ENCODE measurements around the gene CDA. TPM values are rescaled to one million over a fixed set of nuclear protein-coding genes. Genes with fewer than 3 reads are reported as not detected.

Gene CDA
- total and polyA plus RNA-seq, 9 of the 15 experiments (the other 6 are each of a cell fraction or from before 2014, with no cell fraction given): not detected

- TF ChIP-seq RREB1 (CRISPR knock-in tag; IDR thresholded peaks at IDR 0.05) (peak; percentile 76; the same call in 1 of the 2 replicates), ZNF253 (CRISPR knock-in tag; conservative IDR thresholded peaks at IDR 0.05) (no peak), SMARCC2 (IDR thresholded peaks at IDR 0.05; ENCODE audit: low read depth) (no peak), DPF2 (IDR thresholded peaks at IDR 0.05) (no peak), FOXP4 (CRISPR knock-in tag; IDR thresholded peaks at IDR 0.05; ENCODE audit: borderline replicate concordance) (peak; percentile 65), ZNF449 (CRISPR knock-in tag; IDR thresholded peaks at IDR 0.05) (no peak), ZNF75A (CRISPR knock-in tag; IDR thresholded peaks at IDR 0.05) (no peak), TRIM24 (IDR thresholded peaks at IDR 0.05) (no peak), SNRNP70 (optimal IDR thresholded peaks at IDR 0.05; ENCODE audit: low read depth, low read length) (no peak), PCBP1 (IDR thresholded peaks at IDR 0.05; ENCODE audit: low read depth, low read length, poor library complexity, severe bottlenecking) (no peak), CLOCK (CRISPR knock-in tag; IDR thresholded peaks at IDR 0.05; ENCODE audit: borderline replicate concordance) (no peak), RAD51 (IDR thresholded peaks at IDR 0.05; ENCODE audit: borderline replicate concordance, low read depth) (no peak; the same call in 1 of the 2 replicates), RFX7 (CRISPR knock-in tag; IDR thresholded peaks at IDR 0.05) (no peak), ZNF436 (CRISPR knock-in tag; IDR thresholded peaks at IDR 0.05) (no peak)
Measured at GRCh38 chr1:20661207-20662109, 72.6 kb downstream of the CDA start, which contains the start of gene DDOST (continued).
